ENCODE results near the gene TRIM65. TPM values are rescaled to one million over a fixed set of nuclear protein-coding genes. Genes with fewer than 3 reads are reported as not detected.

The TRIM65 gene
- total and polyA plus RNA-seq, 2 of the 13 experiments (the other 11 are each of a cell fraction or from before 2014, with no cell fraction given), result 10.3 to 22.4 TPM

DNA sequence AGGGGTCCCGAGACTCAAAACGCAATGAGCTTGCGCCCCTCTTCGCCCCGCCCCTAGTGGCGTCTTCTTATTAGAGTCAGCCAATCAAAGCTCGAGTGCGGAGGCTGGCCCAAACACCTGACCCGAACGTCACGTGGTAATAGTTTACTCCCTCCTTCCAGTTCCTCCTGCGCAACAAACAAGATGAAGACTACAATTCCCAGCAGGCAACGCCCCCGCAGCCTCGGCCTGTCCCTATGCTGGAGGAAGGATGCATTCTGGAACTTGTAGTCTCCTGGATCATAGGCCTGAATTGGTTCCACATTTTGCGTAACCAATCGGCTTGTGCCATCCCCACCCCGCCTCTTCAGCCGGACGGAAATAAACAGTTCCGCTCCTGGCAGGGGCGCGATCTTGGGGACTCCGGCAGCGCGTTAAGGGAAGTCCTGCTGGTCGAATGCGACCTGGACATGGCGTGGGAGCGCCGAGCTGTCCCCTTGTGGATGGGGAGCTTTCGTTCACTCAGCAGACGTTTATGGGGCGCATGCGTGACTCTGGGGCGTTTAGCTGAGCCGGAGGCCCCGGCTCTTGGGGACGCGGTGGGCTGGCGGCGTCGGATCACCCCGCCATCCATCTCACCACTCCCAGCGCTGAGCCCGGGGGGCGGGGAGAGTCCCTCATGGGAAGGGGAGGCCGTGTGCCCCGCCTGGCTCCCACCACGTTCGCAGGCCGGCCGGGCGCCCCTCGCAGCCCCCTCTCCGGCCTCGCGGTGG lies 41.3 kb downstream of the TRIM65 start, which contains the start of gene WBP2 (continued):
- TF ChIP-seq, protein P1, sequence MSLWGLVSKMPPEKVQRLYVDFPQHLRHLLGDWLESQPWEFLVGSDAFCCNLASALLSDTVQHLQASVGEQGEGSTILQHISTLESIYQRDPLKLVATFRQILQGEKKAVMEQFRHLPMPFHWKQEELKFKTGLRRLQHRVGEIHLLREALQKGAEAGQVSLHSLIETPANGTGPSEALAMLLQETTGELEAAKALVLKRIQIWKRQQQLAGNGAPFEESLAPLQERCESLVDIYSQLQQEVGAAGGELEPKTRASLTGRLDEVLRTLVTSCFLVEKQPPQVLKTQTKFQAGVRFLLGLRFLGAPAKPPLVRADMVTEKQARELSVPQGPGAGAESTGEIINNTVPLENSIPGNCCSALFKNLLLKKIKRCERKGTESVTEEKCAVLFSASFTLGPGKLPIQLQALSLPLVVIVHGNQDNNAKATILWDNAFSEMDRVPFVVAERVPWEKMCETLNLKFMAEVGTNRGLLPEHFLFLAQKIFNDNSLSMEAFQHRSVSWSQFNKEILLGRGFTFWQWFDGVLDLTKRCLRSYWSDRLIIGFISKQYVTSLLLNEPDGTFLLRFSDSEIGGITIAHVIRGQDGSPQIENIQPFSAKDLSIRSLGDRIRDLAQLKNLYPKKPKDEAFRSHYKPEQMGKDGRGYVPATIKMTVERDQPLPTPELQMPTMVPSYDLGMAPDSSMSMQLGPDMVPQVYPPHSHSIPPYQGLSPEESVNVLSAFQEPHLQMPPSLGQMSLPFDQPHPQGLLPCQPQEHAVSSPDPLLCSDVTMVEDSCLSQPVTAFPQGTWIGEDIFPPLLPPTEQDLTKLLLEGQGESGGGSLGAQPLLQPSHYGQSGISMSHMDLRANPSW (CRISPR knock-in tag; IDR thresholded peaks at IDR 0.05; ENCODE audit: borderline replicate concordance), result peak; percentile 93; the same call in 1 of the 2 replicates
- no peak for TF ChIP-seq PLRG1 (conservative IDR thresholded peaks at IDR 0.05)
- 0 out of 2 replicates have a peak, but pooled peaks have one; percentile 92 for TF ChIP-seq ZSCAN12 (CRISPR knock-in tag; IDR thresholded peaks at IDR 0.05)
- TF ChIP-seq MZF1 (CRISPR knock-in tag; IDR thresholded peaks at IDR 0.05; ENCODE audit: borderline replicate concordance), result no peak
- TF ChIP-seq ZNF577 (CRISPR knock-in tag; IDR thresholded peaks at IDR 0.05; ENCODE audit: borderline replicate concordance, low read depth), result no peak
- peak; percentile 63 for TF ChIP-seq ZNF772 (CRISPR knock-in tag; IDR thresholded peaks at IDR 0.05)
- TF ChIP-seq ZNF20 (CRISPR knock-in tag; IDR thresholded peaks at IDR 0.05), result no peak
- no peak for TF ChIP-seq PRPF4 (IDR thresholded peaks at IDR 0.05; ENCODE audit: low read depth, low read length, poor library complexity, severe bottlenecking)
- TF ChIP-seq, protein P2, sequence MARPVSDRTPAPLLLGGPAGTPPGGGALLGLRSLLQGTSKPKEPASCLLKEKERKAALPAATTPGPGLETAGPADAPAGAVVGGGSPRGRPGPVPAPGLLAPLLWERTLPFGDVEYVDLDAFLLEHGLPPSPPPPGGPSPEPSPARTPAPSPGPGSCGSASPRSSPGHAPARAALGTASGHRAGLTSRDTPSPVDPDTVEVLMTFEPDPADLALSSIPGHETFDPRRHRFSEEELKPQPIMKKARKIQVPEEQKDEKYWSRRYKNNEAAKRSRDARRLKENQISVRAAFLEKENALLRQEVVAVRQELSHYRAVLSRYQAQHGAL (CRISPR knock-in tag; IDR thresholded peaks at IDR 0.05; ENCODE audit: not compliant biosample characterization), result no peak
- peak; percentile 33 for TF ChIP-seq TAF15 (IDR thresholded peaks at IDR 0.05; ENCODE audit: low read depth, low read length, poor library complexity, severe bottlenecking)
- peak; percentile 58; the same call in 1 of the 2 replicates for TF ChIP-seq ZZZ3 (CRISPR knock-in tag; IDR thresholded peaks at IDR 0.05; ENCODE audit: borderline replicate concordance)
- 0 out of 2 replicates have a peak, but pooled peaks have one; percentile 77 for TF ChIP-seq TOPORS (CRISPR knock-in tag; IDR thresholded peaks at IDR 0.05)
- peak; percentile 69 for TF ChIP-seq TP53 (CRISPR knock-in tag; conservative IDR thresholded peaks at IDR 0.05)
- TF ChIP-seq KDM1A (CRISPR knock-in tag; IDR thresholded peaks at IDR 0.05), result no peak
- peak; percentile 98 for TF ChIP-seq ZNF572 (CRISPR knock-in tag; IDR thresholded peaks at IDR 0.05)
- TF ChIP-seq ZNF552 (CRISPR knock-in tag; IDR thresholded peaks at IDR 0.05; ENCODE audit: borderline replicate concordance), result peak; percentile 85
- 0 out of 2 replicates have a peak, but pooled peaks have one; percentile 39 for TF ChIP-seq ZNF652 (CRISPR knock-in tag; IDR thresholded peaks at IDR 0.05; ENCODE audit: borderline replicate concordance, low read depth)
- 0 out of 2 replicates have a peak, but pooled peaks have one; percentile 34 for TF ChIP-seq FOSL1 (CRISPR knock-in tag; IDR thresholded peaks at IDR 0.05; ENCODE audit: borderline replicate concordance)
- peak; percentile 96 for TF ChIP-seq RBM39 (IDR thresholded peaks at IDR 0.05; ENCODE audit: low read depth, low read length, poor library complexity, severe bottlenecking)
- peak; percentile 73 for TF ChIP-seq SP4 (CRISPR knock-in tag; IDR thresholded peaks at IDR 0.05)
- TF ChIP-seq, protein P3, sequence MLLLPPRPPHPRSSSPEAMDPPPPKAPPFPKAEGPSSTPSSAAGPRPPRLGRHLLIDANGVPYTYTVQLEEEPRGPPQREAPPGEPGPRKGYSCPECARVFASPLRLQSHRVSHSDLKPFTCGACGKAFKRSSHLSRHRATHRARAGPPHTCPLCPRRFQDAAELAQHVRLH (CRISPR knock-in tag; IDR thresholded peaks at IDR 0.05; ENCODE audit: borderline replicate concordance, low read depth), result peak; percentile 77; the same call in 1 of the 2 replicates
- peak; percentile 87; the same call in 1 of the 2 replicates for TF ChIP-seq MTF2 (CRISPR knock-in tag; IDR thresholded peaks at IDR 0.05; ENCODE audit: borderline replicate concordance)
- peak; percentile 41; the same call in 1 of the 2 replicates for TF ChIP-seq ZNF180 (CRISPR knock-in tag; IDR thresholded peaks at IDR 0.05; ENCODE audit: borderline replicate concordance, low read depth)
- TF ChIP-seq MYNN (CRISPR knock-in tag; IDR thresholded peaks at IDR 0.05; ENCODE audit: low read depth), result peak; percentile 45; the same call in 1 of the 2 replicates
- TF ChIP-seq ZNF253 (CRISPR knock-in tag; IDR thresholded peaks at IDR 0.05; ENCODE audit: borderline replicate concordance), result peak; percentile 84; the same call in 1 of the 2 replicates
- TF ChIP-seq NPAS2 (CRISPR knock-in tag; IDR thresholded peaks at IDR 0.05; ENCODE audit: borderline replicate concordance), result no peak
- peak; percentile 26; the same call in 1 of the 2 replicates for TF ChIP-seq BRCA1 (CRISPR knock-in tag; IDR thresholded peaks at IDR 0.05)

Data from HepG2 (cell line).